ACC112 (cell line): Measurements from ENCODE around the gene SLC52A3.
"Not testable (repeated sequence)": the region's sequence is repeated elsewhere in the genome, so short reads cannot be mapped to it uniquely, and the experiment has no call there.

Experiments
- H2AFZ ChIP-seq: fragments of 200-600 bp; sonication (generic); one replicate; pipeline ENCODE4 v1.6.0; 2017; ENCODE audit warnings: antibody characterized with exemption, low read length; ENCODE audit not compliant: unreplicated experiment
- H3K27ac ChIP-seq: fragments of 200-600 bp; sonication (generic); 2 replicates; pipeline ENCODE4 v1.5.1; 2014; ENCODE audit warnings: low read depth, mild to moderate bottlenecking, antibody characterized with exemption, low read length, moderate library complexity
- H3K27me3 ChIP-seq: fragments of 200-600 bp; sonication (generic); 2 replicates; pipeline ENCODE4 v1.6.1; 2014; ENCODE audit warnings: mild to moderate bottlenecking, antibody characterized with exemption, low read length, moderate library complexity, mixed read lengths; ENCODE audit not compliant: insufficient read depth
- H3K36me3 ChIP-seq: fragments of 200-600 bp; sonication (generic); 2 replicates; pipeline ENCODE4 v1.6.1; 2016; ENCODE audit warnings: mild to moderate bottlenecking, antibody characterized with exemption, low read length, moderate library complexity, mixed read lengths; ENCODE audit not compliant: insufficient read depth
- H3K4me1 ChIP-seq: fragments of 200-600 bp; sonication (generic); one replicate; pipeline ENCODE4 v1.6.1; 2016; ENCODE audit warnings: low read length, mixed read lengths; ENCODE audit not compliant: insufficient read depth, unreplicated experiment, control insufficient read depth
- H3K4me3 ChIP-seq: fragments of 200-600 bp; sonication (generic); 2 replicates; pipeline ENCODE4 v1.5.1; 2014; ENCODE audit warnings: mild to moderate bottlenecking, low read depth, low read length
- H3K79me2 ChIP-seq: fragments of 200-600 bp; sonication (generic); one replicate; pipeline ENCODE4 v1.6.0; 2016; ENCODE audit warnings: low read length; ENCODE audit not compliant: control insufficient read depth, unreplicated experiment, insufficient read depth

Gene SLC52A3

DNA sequence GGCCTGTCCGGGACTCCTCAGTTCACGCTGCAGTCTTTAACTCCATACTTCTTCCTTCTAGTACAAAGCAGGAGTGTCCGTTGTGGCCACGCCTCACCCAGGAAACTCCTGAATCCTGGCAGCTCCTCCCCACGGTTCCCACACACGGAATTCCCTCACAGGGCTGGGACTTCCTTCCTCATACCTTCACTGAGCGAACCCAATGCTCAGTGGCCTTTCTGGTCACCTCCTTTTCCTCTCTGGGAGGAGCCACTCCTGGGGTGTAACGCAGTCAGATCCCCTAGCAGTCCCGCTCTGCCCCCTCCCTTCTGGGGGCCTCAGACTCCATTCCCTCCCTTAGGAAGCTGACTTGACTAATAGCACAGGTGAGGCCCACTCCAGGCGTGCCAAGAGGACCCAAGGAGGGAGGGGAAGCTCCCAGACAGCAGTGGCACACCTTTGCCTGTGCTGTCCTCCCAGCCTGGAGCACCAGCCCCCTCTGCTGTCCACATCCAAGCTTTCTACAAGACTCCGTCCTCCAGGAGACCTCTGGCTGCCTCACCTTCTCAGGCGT, at the start of gene SLC52A3:
SLC52A3 (minus strand) TSS at position 75 of the 553 bp plus-strand sequence. CDS start 2,726 bp downstream, outside the sequence.
- Histone ChIP-seq H3K4me3 (no peak within 1 kb of the TSS), H3K4me1 (no peaks in the 10 kb centered on the region), H2AFZ (no peak within 1 kb of the TSS), H3K27me3 (peaks cover 77% of the 10 kb centered on the region), H3K36me3 (no peaks in the 10 kb centered on the region), H3K79me2 (no peaks in the 10 kb centered on the region), H3K27ac (no peak within 1 kb of the TSS)

DNA sequence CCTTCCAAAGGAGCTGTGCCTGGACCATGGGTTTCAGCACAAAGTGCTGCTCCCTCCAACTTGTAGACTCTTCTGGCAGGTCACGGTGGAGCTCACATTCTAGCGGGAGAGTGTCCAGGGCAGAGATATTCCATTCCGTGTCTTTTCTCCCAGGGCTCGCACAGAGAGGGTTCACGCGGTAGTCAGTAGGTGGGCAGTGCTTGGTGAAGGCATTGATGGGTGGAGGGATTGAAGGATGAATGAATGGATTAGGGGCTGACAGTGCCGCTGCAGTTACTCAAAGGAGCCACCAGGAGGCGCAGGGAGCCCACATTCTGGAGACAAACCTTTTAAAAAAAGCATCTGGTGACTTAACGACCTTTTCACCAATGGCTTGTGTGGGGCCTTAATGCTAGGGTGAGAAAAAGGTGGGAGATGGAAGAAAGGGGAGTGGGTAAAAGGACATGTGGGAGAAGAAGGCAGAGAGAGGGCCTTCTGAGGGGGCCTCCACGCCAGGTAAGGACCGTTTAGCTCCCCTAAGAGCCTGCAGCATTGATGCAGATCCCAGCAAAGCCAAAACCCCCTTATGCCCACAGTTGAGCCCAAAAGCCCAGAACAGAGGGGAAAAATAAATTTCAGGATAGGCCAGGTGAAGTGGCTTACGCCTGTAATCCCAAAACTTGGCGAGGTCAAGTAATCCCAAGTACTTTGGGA, 47.8 kb upstream of the SLC52A3 start:
- H3K4me3 ChIP-seq: no peak overlapping the region
- no peaks in the 10 kb centered on the region for H3K4me1 ChIP-seq
- H3K27me3 ChIP-seq: peaks cover 12% of the 10 kb centered on the region
- no peak overlapping the region for H3K27ac ChIP-seq
- H2AFZ ChIP-seq: no peak overlapping the region
- H3K79me2 ChIP-seq: no peaks in the 10 kb centered on the region
- H3K36me3 ChIP-seq: no peaks in the 10 kb centered on the region

DNA sequence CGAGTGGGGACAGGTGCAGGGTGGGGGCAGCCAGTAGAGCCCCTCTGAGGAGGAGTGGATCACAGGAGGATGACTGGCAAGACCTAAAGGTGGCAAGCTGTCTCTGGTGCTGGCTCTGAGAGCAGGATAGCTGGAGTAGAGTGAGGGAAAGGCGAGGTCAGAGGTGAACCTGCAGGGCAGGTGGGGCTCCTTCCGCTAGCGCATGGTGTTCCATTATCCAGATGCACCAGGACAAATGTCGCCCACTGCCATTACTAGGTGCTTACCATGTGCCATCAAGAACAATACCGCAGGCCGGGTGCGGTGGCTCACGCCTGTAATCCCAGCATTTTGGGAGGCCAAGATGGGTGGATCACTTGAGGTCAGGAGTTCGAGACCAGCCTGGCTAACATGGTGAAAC, 46.9 kb upstream of the SLC52A3 start:
- Histone ChIP-seq H3K4me3 (no peak overlapping the region), H3K27me3 (peaks cover 15% of the 10 kb centered on the region), H3K36me3 (no peaks in the 10 kb centered on the region), H3K79me2 (no peaks in the 10 kb centered on the region), H3K27ac (no peak overlapping the region), H2AFZ (no peak overlapping the region), H3K4me1 (no peaks in the 10 kb centered on the region)

DNA sequence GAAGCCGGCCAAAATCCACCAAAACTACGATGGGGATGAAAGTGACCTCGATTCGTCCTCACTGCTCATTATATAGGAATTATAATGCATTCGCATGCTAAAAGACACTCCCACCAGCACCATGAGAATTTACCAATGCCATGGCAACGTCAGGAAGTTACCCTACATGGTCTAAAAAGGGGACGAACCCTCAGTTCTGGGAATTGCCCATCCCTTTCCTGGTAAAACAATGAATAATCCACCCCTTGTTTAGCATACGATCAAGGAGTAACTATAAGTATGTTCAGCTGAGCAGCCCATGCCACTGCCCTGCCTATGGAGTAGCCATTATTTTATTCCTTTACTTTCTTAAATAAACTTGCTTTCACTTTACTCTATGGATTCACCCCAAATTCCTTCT, 45.1 kb upstream of the SLC52A3 start:
- no peak overlapping the region for H3K27ac ChIP-seq
- no peaks in the 10 kb centered on the region for H3K36me3 ChIP-seq

DNA sequence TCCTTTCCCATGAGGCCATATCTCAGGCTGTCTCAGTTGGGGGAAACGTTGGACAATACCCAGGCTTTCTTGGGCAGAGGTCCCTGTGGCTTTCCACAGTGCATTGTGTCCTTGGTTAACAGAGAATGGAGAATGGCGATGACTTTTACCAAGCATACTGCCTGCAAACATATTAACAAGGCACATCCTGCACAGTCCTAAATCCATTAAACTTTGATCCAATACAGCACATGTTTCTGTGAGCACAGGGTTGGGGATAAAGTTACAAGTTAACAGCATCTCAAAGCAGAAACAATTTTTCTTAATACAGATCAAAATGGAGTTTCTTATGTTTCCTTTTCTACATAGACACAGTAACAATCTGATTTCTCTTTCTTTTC, 44.1 kb upstream of the SLC52A3 start:
- H2AFZ ChIP-seq, H3K4me1 ChIP-seq, H3K4me3 ChIP-seq, H3K27ac ChIP-seq, H3K36me3 ChIP-seq, H3K79me2 ChIP-seq: not testable (repeated sequence)
- H3K27me3 ChIP-seq: peaks cover 24% of the 10 kb centered on the region

More for the DNA sequence above, 45.1 kb upstream of the SLC52A3 start:
- no peaks in the 10 kb centered on the region for H3K4me1 ChIP-seq
- H3K4me3 ChIP-seq: no peak overlapping the region
- H3K27me3 ChIP-seq: peaks cover 24% of the 10 kb centered on the region
- no peak overlapping the region for H2AFZ ChIP-seq
- H3K79me2 ChIP-seq: no peaks in the 10 kb centered on the region

DNA sequence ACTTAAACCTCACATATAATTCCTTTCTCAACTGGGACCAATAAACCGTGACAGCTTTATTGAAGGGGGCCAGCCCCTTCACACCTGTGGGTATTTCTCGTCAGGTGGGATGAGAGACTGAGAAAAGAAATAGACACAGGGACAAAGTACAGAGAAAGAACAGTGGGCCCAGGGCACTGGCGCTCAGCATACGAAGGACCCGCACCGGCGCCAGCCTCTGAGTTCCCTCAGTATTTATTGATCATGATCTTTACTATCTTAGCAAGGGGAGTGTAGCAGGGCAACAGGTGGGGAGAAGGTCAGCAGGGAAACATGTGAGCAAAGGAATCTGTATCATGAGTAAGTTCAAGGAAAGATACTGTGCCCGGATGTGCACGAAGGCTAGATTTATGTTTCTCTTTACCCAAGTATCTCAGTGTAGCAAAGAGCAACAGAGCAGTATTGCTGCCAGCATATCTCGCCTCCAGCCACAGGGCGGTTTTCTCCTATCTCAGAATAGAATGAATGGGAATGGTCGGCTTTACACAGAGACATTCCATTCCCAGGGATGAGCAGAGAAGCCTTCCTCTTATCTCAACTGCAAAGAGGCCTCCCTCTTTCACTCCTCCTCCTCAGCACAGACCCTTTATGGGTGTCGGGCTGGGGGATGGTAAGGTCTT, 43.6 kb upstream of the SLC52A3 start:
- not testable (repeated sequence) for H3K36me3 ChIP-seq, H3K4me1 ChIP-seq, H3K27ac ChIP-seq, H3K79me2 ChIP-seq, H2AFZ ChIP-seq, H3K4me3 ChIP-seq
- peaks cover 24% of the 10 kb centered on the region for H3K27me3 ChIP-seq

DNA sequence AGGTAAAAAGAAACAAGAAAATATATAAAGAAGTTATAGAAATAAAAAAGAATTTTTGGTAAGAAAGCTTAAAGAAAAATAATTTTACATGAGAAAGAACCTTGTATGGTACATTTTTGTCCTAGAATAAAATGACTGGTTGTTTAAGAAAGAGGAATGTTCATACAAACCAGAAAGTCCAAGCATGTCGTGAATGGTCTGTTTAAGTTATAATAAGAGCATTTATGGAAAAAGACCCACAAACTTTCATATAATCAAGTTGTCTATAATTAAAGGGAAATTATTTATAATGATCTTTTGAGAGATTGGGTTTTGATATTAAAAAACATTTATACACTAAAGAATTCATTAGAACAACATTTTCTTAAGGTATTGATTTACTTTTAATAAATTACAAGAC, 37.4 kb upstream of the SLC52A3 start:
- Histone ChIP-seq H2AFZ (no peak overlapping the region), H3K27ac (no peak overlapping the region), H3K4me3 (no peak overlapping the region), H3K36me3 (no peaks in the 10 kb centered on the region), H3K27me3 (peaks cover 31% of the 10 kb centered on the region), H3K4me1 (no peaks in the 10 kb centered on the region), H3K79me2 (no peaks in the 10 kb centered on the region)

DNA sequence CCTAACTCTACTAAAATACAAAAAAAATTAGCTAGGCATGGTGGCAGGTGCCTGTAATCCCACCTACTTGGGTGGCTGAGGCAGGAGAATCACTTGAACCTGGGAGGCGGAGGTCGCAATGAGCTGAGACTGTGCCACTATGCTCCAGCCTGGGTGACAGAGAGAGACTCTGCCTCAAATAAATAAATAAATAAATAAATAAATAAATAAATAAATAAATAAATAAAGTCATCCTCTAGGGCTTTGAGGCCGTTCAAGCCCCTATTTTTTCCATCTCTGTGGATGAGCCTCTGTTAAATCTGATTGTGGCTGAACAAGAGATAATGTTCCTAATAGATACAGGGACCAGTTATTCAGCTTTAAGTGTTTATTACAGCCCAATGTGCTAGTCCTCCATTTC, 33.4 kb upstream of the SLC52A3 start:
- H3K36me3 ChIP-seq: no peaks in the 10 kb centered on the region

DNA sequence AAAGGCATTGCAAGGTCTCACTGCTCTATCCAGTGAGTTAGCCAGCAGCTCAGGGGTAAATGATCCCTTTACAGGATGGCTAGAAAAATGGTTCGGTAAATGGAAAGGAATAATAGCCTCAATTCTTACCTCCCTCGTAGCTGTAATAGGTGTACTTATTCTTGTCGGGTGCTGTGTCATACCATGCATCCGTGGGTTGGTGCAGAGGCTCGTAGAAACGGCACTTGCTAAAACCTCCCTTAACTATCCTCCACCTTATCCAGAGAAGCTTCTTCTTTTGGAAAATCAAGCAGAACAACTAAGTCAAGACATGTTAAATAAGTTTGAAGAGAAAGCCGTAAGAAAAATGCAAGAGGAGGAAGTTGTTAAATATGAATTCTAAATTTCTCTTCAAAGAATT, 31.7 kb upstream of the SLC52A3 start:
- not testable (repeated sequence) for H3K36me3 ChIP-seq, H3K79me2 ChIP-seq, H3K27ac ChIP-seq, H3K4me1 ChIP-seq, H2AFZ ChIP-seq, H3K4me3 ChIP-seq
- H3K27me3 ChIP-seq: peaks cover 66% of the 10 kb centered on the region

More for the DNA sequence above, 33.4 kb upstream of the SLC52A3 start:
- H3K79me2 ChIP-seq: no peaks in the 10 kb centered on the region
- H3K27ac ChIP-seq: no peak overlapping the region
- H3K4me3 ChIP-seq: no peak overlapping the region
- H2AFZ ChIP-seq: no peak overlapping the region
- peaks cover 50% of the 10 kb centered on the region for H3K27me3 ChIP-seq
- no peaks in the 10 kb centered on the region for H3K4me1 ChIP-seq

DNA sequence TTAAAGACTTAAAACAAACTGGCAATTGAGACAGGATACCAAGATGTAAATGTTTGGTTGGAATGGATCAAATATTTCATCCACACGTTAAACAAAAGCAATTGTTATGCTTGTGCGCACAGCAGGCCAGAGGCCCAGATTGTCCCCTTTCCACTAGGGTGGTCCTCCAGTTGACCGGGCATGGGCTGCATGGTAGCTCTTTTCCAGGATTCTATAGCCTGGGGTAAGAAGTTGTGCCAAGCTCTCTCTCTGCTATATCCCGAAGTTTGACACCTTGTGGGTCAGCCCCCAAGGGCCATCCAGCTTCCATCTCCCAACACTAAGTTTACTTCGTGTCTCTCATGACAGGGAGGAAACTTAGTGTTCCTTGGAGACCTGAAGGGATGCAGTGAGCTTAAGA, 30.4 kb upstream of the SLC52A3 start:
- H3K36me3 ChIP-seq, H3K4me3 ChIP-seq, H3K27ac ChIP-seq, H2AFZ ChIP-seq, H3K4me1 ChIP-seq, H3K79me2 ChIP-seq: not testable (repeated sequence)
- peaks cover 76% of the 10 kb centered on the region for H3K27me3 ChIP-seq

DNA sequence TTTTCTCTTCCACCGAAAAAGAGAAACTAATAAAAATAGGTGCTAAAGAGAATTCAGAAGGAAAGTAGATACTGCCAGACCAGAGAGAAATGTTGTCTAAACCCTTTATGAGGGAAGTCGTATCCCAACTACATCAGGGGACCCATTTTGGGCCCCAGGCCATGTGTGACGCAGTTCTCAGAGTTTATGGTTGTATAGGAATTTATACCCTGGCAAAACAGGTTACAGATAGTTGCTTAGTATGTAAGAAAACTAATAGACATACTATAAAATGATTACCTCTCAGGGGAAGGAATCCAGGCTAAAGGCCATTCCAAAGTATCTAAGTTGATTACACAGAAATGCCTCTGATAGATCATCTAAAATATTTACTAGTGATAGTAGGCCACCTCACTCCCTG, 28.6 kb upstream of the SLC52A3 start:
- Histone ChIP-seq H3K27me3 (peaks cover 86% of the 10 kb centered on the region), H3K36me3 (no peaks in the 10 kb centered on the region), H3K4me1 (no peaks in the 10 kb centered on the region), H2AFZ (no peak overlapping the region), H3K4me3 (no peak overlapping the region), H3K27ac (no peak overlapping the region), H3K79me2 (no peaks in the 10 kb centered on the region)
